Ishikawa (cell line): ENCODE data around the gene SHISAL1.

Experiments
- CEBPB ChIP-seq: IDR thresholded peaks from 2 replicates; pipeline ENCODE4 v1.6.1; 2012
- CREB1 ChIP-seq: IDR thresholded peaks from 2 replicates; pipeline ENCODE4 v1.6.1; 2012; ENCODE audit warnings: low read depth
- EGR1 ChIP-seq: IDR thresholded peaks from 2 replicates; pipeline ENCODE4 v1.6.1; 2012
- EP300 ChIP-seq: IDR thresholded peaks from 2 replicates; pipeline ENCODE4 v1.6.1; 2012; ENCODE audit warnings: borderline replicate concordance
- FOXM1 ChIP-seq: IDR thresholded peaks from 2 replicates; pipeline ENCODE4 v1.6.1; 2012; ENCODE audit warnings: low read depth, borderline replicate concordance
- MAX ChIP-seq: IDR thresholded peaks from 2 replicates; pipeline ENCODE4 v1.6.1; 2012
- NFIC ChIP-seq: IDR thresholded peaks from 2 replicates; pipeline ENCODE4 v1.6.1; 2012
- RAD21 ChIP-seq: IDR thresholded peaks from 2 replicates; pipeline ENCODE4 v1.6.1; 2012; ENCODE audit warnings: low read depth
- REST ChIP-seq: IDR thresholded peaks from 2 replicates; pipeline ENCODE4 v1.6.1; 2012; ENCODE audit warnings: low read depth, mild to moderate bottlenecking
- TAF1 ChIP-seq: IDR thresholded peaks from 2 replicates; pipeline ENCODE4 v1.6.1; 2012; ENCODE audit warnings: low read depth, mild to moderate bottlenecking
- TCF12 ChIP-seq: IDR thresholded peaks from 2 replicates; pipeline ENCODE4 v1.6.1; 2012; ENCODE audit warnings: low read depth
- TEAD4 ChIP-seq: IDR thresholded peaks from 2 replicates; pipeline ENCODE4 v1.6.1; 2012
- USF1 ChIP-seq: IDR thresholded peaks from 2 replicates; pipeline ENCODE4 v1.6.1; 2012
- YY1 ChIP-seq: IDR thresholded peaks from 2 replicates; pipeline ENCODE4 v1.6.1; 2012; ENCODE audit warnings: low read depth
- ZBTB7A ChIP-seq: IDR thresholded peaks from 2 replicates; pipeline ENCODE4 v1.6.1; 2012; ENCODE audit warnings: low read depth

Gene SHISAL1

GRCh38 chr22:44326491-44326885 lies 13.7 kb upstream of the SHISAL1 start:
- no peak for TF ChIP-seq USF1
- no peak for TF ChIP-seq FOXM1
- TF ChIP-seq CEBPB: no peak
- no peak for TF ChIP-seq TEAD4
- no peak for TF ChIP-seq MAX
- no peak for TF ChIP-seq REST
- TF ChIP-seq TCF12: no peak
- TF ChIP-seq EP300: no peak
- TF ChIP-seq CREB1: no peak
- TF ChIP-seq RAD21: no peak
- TF ChIP-seq NFIC: no peak
- TF ChIP-seq TAF1: no peak
- no peak for TF ChIP-seq EGR1
- no peak for TF ChIP-seq YY1
- no peak for TF ChIP-seq ZBTB7A

- TF ChIP-seq ZBTB7A (no peak), REST (no peak), NFIC (no peak), CEBPB (no peak)
Observed at GRCh38 chr22:44325718-44326490, 13.2 kb upstream of the SHISAL1 start.

- TF ChIP-seq EP300 (no peak), EGR1 (no peak), NFIC (no peak), MAX (no peak), REST (no peak), TEAD4 (no peak), TCF12 (no peak), ZBTB7A (no peak), USF1 (no peak), FOXM1 (no peak), CREB1 (no peak), RAD21 (no peak), CEBPB (no peak)
Observed at GRCh38 chr22:44319685-44320084, 6.9 kb upstream of the SHISAL1 start.

- TF ChIP-seq TCF12 (no peak), TAF1 (no peak), ZBTB7A (no peak), EGR1 (no peak), CREB1 (no peak), TEAD4 (no peak), REST (no peak), MAX (no peak), RAD21 (no peak), EP300 (no peak), FOXM1 (no peak), YY1 (no peak), NFIC (no peak), CEBPB (no peak)
Observed at GRCh38 chr22:44318751-44319150, 6.0 kb upstream of the SHISAL1 start.
